Stomach (tissue), 9 donors: Measurements from ENCODE around the gene BHMT. TPM values are rescaled to one million over a fixed set of nuclear protein-coding genes. Genes with fewer than 3 reads are reported as not detected.

Experiments used
- DNase-seq, 2 donors: peaks; one replicate each; pipeline versions ENCODE4 v3.0.0 to v3.0.0-alpha.2; 2013 to 2019
- H3K27ac ChIP-seq, 5 donors: fragments of 200-600 bp in 4 of 5; sonication (generic) in 4 of 5; one replicate each; pipeline ENCODE4 v1.5.1; 2013 to 2019; ENCODE audit warnings: mild to moderate bottlenecking in 1 of 5, moderate library complexity in 1 of 5
- H3K27me3 ChIP-seq, 3 donors: fragments of 200-600 bp; sonication (generic); one replicate each; pipeline ENCODE4 v1.5.1; 2017 to 2019; ENCODE audit warnings: mixed run types in 1 of 3
- H3K36me3 ChIP-seq, 4 donors: fragments of 200-600 bp; sonication (generic); 1 replicate in 3 of 4; 2 replicates in 1 of 4; pipeline ENCODE4 v1.5.1; 2016 to 2019
- H3K4me1 ChIP-seq, 4 donors: fragments of 200-600 bp; sonication (generic); one replicate each; pipeline ENCODE4 v1.5.1; 2016 to 2019
- H3K4me3 ChIP-seq, 4 donors: fragments of 200-600 bp; sonication (generic) in 3 of 4; one replicate each; pipeline ENCODE4 v1.5.1; 2016 to 2019; ENCODE audit warnings: mild to moderate bottlenecking in 1 of 4
- H3K9me3 ChIP-seq, 4 donors: fragments of 200-600 bp; sonication (generic); one replicate each; pipeline ENCODE4 v1.5.1; 2016 to 2019
- EP300 ChIP-seq: sonication (generic); formaldehyde crosslinking; IDR thresholded peaks from one replicate; pipeline ENCODE4 v1.6.1; 2017; ENCODE audit warnings: antibody characterized with exemption
- POLR2A ChIP-seq, 4 donors: fragments of 450-650 bp; IDR thresholded peaks; one replicate each; pipeline ENCODE4 v1.6.1; 2016; ENCODE audit warnings: antibody characterized with exemption in 4 of 4, control low read depth in 2 of 4, mild to moderate bottlenecking in 1 of 4, moderate library complexity in 1 of 4
- POLR2AphosphoS5 ChIP-seq, 3 donors: sonication (generic); formaldehyde crosslinking; IDR thresholded peaks; one replicate each; pipeline ENCODE4 v1.6.1; 2016; ENCODE audit warnings: antibody characterized with exemption in 3 of 3
- WGBS, 5 donors: extraction: QIAGEN DNeasy Blood & Tissue Kit in 3 of 5; methylation state at CpG; one replicate each; pipeline versions ENCODE4 v1.1.5 to v1.1.7; 2013 to 2018; 5-methylcytosine and 5-hydroxymethylcytosine counted together
- intact Hi-C: fragments of 100-400 bp; cut with DNase I; formaldehyde crosslinking; loops from one replicate; pipeline ENCODE4 v1.15.1; 2023; ENCODE audit warnings: low total_unique reads
- polyA plus RNA-seq, 3 donors: library from polyadenylated mRNA; stranded (reverse); fragments of 200-250 nt; gene quantifications; one replicate each; pipeline ENCODE4 v1.2.3, GENCODE V29; 2013
- total RNA-seq, 5 donors: library from RNA; depleted of rRNA; stranded (reverse); fragments of >200 nt; gene quantifications; one replicate each; pipeline versions ENCODE4 v1.1.0 to v1.2.3, GENCODE V29; 2014 to 2016
- TF ChIP-seq, protein P1 (sequence below), 7 experiments: fragments of 450-650 bp in 4 of 7; fragments of 200-600 bp in 3 of 7; sonication (generic) in 3 of 7; IDR thresholded peaks; one replicate each; pipeline ENCODE4 v1.5.1; 2016 to 2019; ENCODE audit warnings: antibody characterized with exemption in 7 of 7, control low read depth in 2 of 7, mild to moderate bottlenecking in 1 of 7
- donor health status: healthy with polysubstance abuse.
- donor health status: Bipolar disorder and iron deficiency.
- donor health status: healthy.

The BHMT gene
- total and polyA plus RNA-seq, 8 donors: 0.53 to 4.0 (median 2.6) TPM; not detected in 3

DNA sequence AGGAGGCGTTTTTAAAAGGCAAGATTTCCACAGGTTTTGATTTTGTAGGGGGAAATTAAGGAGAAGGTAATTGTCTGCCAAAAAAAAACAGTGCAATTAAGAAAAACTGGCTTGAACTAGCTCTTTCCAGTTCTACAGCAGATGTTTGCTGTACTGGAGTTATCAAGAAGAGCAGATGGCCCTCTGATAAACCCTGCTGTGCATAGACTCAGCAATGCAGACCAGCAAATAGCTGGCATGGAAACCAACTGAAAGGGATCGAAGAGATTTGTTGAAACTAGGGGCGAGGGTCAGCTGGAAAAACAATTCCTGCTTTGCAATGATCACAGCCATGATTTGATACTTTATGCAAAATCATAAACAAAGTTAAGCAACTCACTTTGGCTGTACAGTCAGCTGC, 17.8 kb upstream of the BHMT start:
- peak in 1 of 2 donors; percentile 60 for DNase-seq
- Histone ChIP-seq H3K36me3 (no peaks in the 10 kb centered on the region), H3K4me3 (no peak overlapping the region), H3K9me3 (no peaks in the 10 kb centered on the region), H3K4me1 (peaks cover 0 to 14% (median 6%) of the 10 kb centered on the region in 4 donors), H3K27me3 (no peaks in the 10 kb centered on the region), H3K27ac (no peak overlapping the region)
- no peak for TF ChIP-seq POLR2A (IDR thresholded peaks at IDR 0.05)
- peak in 1 of 3 donors; percentile 46 for TF ChIP-seq POLR2AphosphoS5 (IDR thresholded peaks at IDR 0.05)
- TF ChIP-seq EP300: no peak
- TF ChIP-seq, protein P1, sequence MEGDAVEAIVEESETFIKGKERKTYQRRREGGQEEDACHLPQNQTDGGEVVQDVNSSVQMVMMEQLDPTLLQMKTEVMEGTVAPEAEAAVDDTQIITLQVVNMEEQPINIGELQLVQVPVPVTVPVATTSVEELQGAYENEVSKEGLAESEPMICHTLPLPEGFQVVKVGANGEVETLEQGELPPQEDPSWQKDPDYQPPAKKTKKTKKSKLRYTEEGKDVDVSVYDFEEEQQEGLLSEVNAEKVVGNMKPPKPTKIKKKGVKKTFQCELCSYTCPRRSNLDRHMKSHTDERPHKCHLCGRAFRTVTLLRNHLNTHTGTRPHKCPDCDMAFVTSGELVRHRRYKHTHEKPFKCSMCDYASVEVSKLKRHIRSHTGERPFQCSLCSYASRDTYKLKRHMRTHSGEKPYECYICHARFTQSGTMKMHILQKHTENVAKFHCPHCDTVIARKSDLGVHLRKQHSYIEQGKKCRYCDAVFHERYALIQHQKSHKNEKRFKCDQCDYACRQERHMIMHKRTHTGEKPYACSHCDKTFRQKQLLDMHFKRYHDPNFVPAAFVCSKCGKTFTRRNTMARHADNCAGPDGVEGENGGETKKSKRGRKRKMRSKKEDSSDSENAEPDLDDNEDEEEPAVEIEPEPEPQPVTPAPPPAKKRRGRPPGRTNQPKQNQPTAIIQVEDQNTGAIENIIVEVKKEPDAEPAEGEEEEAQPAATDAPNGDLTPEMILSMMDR (IDR thresholded peaks at IDR 0.05): no peak
- 20 to 39% (median 27%) methylated on average over 3 of the region's 3 CpGs for WGBS, 5 donors
- intact Hi-C loops: no loop called here

DNA sequence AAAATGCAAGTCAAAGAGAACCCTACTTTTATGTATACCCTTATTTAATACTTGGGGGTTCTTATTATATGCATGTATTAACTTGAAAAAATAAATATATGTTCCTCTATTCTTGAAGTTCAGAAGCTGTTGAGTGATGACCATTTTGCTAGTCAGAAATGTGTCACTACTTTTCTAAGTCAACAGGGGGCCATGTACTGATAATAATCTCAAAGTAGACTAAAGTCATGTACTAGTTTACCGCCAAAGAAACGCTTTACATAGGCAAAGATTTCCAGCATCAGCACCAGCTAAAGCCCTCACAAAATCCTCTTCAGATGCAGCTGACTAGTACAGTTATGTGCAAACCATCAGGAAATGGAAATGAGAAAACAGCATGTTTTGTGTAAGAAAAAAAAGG, 5.7 kb upstream of the BHMT start:
- no peak for TF ChIP-seq EP300
- TF ChIP-seq, protein P1 (IDR thresholded peaks at IDR 0.05): no peak
- no peak for TF ChIP-seq POLR2A (IDR thresholded peaks at IDR 0.05)
- H3K27me3 ChIP-seq: peaks cover 0 to 4% (median 0%) of the 10 kb centered on the region in 3 donors
- H3K36me3 ChIP-seq: no peaks in the 10 kb centered on the region
- H3K27ac ChIP-seq: no peak overlapping the region
- peaks cover 0 to 18% (median 8%) of the 10 kb centered on the region in 4 donors for H3K4me1 ChIP-seq
- 85 to 94% (median 90%) methylated on average over 2 of the region's 2 CpGs for WGBS, 5 donors
- intact Hi-C loops: no loop called here
- H3K4me3 ChIP-seq: no peak overlapping the region
- no peak for DNase-seq
- H3K9me3 ChIP-seq: no peaks in the 10 kb centered on the region

DNA sequence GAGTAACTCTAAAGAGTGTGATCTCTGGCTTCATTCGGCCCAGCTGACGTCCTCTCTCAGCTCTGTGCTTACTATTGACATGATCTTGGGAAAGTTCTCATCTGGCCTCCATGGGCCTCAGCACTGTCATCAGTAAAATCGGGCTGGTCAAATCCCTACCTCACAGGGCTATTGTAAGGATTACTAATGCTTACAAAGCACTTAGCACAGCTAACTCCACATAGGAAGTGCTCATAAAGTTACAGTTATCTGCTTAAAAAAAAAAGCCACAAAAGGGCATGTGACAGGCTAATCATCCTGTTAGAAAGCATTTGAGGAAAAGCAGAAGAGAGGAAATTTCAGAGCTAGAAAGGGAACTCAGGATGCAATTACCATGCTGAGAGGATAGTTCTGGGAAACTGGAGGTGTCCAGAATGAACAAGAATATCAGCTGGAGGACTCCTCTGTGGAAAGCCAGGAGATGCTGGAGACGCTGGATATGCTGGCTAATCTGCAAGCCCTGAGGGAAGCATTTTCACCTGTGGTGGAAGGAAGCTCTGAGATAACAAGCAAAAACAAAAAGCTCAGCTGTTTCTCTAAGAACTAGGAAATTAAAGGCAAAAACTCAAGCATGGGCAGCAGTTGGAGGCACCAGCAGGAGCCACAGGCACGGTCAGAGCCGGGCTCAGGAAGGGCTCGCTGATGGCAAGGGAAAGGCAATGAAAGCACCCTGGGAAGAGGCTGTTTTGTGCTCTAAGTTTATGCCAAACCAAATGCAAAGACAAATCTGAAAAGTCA, 4.4 kb upstream of the BHMT start:
- Histone ChIP-seq H3K27ac (no peak overlapping the region), H3K4me1 (peaks cover 9 to 29% (median 17%) of the 10 kb centered on the region in 4 donors), H3K36me3 (no peaks in the 10 kb centered on the region), H3K4me3 (no peak overlapping the region), H3K27me3 (peaks cover 0 to 15% (median 10%) of the 10 kb centered on the region in 3 donors), H3K9me3 (no peaks in the 10 kb centered on the region)
- WGBS, 5 donors: 60 to 71% (median 67%) methylated on average over 7 of the region's 7 CpGs
- TF ChIP-seq POLR2AphosphoS5 (IDR thresholded peaks at IDR 0.05) (no peak), EP300 (no peak), POLR2A (IDR thresholded peaks at IDR 0.05) (no peak)
- DNase-seq: peak in 1 of 2 donors; percentile 22
- intact Hi-C loops: no loop called here

DNA sequence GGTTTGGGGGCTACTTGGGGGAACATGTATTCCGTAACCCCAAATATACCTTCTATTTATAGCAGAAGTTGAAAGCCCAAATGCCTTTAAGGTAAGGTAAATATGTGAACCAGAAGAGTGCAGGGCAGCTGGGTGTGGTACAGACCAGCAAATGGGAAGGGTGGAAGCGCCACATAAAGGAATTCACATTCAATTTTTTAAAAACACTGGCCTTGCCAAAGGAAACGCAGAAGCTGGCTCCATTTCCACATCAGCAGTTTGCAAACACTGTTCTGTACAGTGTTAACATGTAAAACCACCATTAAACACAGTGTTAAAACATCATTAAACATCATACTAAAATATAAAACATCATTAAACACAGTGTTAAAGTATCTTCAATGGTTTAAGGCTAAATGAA, 3.5 kb upstream of the BHMT start:
- WGBS, 5 donors: 23 to 44% (median 36%) methylated on average over 3 of the region's 3 CpGs
- peak in 1 of 2 donors; percentile 16 for DNase-seq

More for the DNA sequence above, 3.5 kb upstream of the BHMT start:
- Histone ChIP-seq H3K4me1 (peaks cover 12 to 35% (median 20%) of the 10 kb centered on the region in 4 donors), H3K9me3 (no peaks in the 10 kb centered on the region), H3K27me3 (peaks cover 0 to 24% (median 19%) of the 10 kb centered on the region in 3 donors), H3K36me3 (no peaks in the 10 kb centered on the region), H3K4me3 (no peak overlapping the region), H3K27ac (no peak overlapping the region)
- TF ChIP-seq, protein P1 (IDR thresholded peaks at IDR 0.05): no peak
- intact Hi-C loops: no loop called here
